Measurements from ENCODE around the gene GRAMD2B.
"Not testable (repeated sequence)": the region's sequence is repeated elsewhere in the genome, so short reads cannot be mapped to it uniquely, and the experiment has no call there.

GRAMD2B gene

DNA sequence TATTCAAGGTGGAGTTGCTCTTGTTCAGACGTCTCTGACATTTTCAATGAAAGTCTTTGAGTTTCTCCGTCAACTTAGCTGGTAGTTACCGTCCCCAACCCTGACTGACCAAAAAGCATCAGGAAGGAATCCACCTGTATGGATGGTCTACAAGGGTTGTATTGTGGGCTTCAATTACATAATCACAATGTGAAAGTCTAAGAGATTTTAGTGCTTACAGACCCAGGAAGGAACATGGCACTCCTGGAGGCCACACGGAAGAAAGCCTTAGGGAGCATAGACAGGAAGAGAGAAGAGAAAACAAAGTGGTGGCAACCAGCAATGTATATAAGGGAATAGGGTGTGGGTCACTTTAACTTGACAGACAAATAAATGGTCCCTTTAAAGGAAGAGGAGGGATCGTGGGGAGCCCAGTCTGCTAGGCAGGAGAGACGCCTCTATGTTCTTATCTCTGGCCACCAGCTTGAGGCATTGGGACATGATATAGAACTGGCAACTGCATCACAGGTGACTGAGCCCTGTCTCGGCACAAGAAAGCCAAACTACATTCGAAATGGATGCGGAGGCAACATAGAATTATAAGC is 91.4 kb downstream of the GRAMD2B start:
- DNase-seq = no peak

DNA sequence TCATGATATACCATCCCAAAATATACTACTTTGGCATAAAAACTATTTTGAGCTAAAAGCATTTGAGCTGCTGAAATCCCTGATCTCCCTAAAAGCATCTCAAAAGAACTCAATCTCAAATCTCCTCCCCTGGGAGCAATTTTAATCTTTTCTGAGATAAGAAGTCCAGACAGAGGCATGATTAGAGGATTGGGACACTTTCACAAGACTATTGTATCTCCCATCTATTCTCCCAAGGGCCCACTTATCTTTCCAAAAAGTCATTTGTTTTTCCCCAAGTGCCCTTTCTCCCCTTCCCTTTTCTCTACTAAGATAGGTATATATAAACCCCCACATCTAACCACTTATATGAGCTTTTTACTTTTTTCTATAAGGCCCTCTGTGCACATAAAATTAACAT is 92.1 kb downstream of the GRAMD2B start:
- no peak for DNase-seq

- no peak for DNase-seq
Measured at GRCh38 chr5:126516133-126516532, 92.9 kb downstream of the GRAMD2B start.

GRCh38 chr5:126516852-126517251 is 93.6 kb downstream of the GRAMD2B start:
- DNase-seq = no peak

DNA sequence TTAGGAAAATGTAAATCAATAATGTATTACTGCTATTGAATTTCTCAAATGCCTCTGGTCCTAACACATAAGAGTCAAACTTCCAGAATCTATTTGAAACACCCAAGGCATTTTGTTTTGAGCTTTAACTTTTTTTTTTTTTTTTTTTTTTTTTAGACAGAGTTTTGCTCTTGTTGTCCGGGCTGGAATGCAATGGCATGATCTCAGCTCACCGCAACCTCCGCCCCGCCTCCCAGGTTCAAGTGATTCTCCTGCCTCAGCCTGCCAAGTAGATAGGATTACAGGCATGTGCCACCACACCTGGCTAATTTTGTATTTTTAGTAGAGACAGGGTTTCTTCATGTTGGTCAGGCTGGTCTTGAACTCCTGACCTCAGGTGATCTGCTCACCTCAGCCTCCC is 96.0 kb downstream of the GRAMD2B start:
- DNase-seq = not testable (repeated sequence)

GRCh38 chr5:126519637-126520592 is 96.7 kb downstream of the GRAMD2B start:
- DNase-seq = no peak

DNA sequence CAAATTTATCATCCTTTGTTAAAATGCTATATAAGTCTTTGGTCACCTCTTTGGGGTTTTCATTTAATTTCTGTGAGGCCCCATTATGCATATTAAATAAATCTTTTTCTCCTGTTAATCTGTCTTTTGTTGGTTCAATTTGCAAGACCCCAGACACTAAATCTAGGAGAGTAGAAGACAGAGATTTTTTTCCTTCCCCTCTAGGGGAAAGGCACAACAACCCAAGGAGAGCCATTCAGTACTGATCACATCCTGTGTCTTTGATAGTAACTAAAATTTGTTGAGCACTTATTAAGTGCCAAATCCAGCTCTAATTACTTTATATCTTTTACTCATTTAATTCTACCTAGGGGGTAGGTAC is 97.4 kb downstream of the GRAMD2B start:
- DNase-seq = no peak

DNA sequence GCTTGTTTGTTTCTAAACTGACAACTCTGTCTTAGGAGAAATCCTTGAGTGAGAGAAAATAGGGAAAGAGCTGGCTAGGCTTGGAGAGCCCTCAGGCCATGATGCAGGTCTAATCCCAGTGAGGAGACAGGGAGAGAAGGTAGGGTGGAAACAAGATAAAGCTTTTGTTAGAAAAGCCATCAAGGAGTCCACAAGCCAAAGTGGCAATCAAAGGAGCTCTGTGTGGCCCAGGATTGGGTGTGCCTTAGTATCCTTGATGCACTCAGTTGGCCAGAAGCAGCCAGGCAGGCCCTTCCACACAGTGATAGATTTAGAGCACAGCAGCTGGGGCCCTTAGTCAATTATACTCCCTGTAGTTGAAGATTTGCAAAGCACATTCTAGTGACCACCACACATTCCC is 97.9 kb downstream of the GRAMD2B start:
- no peak for DNase-seq

DNA sequence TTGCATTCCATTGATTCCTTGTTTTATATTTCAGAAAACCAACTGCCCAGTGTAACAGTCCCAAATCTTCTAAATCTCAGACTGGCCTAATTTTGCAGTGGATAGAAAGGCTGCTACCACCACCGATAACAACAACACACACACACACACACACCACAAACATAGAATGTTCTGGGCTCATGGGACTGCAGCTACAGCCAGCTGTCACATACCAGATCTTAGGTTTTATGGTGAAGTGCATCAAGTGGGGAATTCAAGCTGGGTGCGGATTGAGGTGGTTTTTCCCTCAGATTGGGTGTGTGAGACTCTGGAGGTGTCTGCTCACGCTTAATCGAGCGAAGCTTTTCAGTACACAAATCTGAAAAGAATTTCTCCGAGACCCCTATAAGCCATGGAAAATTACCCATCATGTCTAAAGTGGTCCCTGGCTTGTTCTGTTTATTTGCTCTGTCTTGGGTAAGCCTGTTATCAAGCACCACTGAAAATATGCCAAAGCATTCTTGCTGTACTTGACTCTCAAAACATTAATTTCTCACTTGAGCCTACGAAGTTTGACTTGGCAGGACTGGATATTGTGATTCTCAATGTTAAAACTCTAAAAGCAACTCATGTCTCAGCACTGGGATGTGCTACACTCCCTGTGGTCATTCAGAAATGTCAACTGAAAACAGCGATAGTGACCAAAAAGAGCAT is 100.8 kb downstream of the GRAMD2B start:
- no peak for DNase-seq

GRCh38 chr5:126525630-126526245 is 102.5 kb downstream of the GRAMD2B start:
- DNase-seq = no peak

GRCh38 chr5:126526493-126526892 is 103.3 kb downstream of the GRAMD2B start:
- no peak for DNase-seq

DNA sequence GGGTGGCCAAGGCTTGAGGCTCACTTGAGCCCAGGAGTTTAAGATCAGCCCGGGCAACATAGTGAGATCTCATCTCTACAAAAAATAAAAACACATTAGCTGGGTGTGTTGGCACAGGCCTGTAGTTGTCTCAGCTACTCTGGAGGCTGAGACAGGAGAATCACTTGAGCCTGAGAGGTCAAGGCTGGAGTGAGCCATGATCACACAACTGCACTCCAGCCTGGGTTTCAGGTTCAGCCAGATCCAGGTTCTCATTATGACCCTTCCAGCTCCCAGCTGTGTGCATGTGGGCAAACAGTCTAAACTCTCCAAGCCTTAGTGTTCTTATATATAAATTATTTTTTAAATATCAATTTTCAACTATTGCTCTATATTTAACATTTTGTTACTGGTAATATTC is 103.9 kb downstream of the GRAMD2B start:
- DNase-seq = no peak

DNA sequence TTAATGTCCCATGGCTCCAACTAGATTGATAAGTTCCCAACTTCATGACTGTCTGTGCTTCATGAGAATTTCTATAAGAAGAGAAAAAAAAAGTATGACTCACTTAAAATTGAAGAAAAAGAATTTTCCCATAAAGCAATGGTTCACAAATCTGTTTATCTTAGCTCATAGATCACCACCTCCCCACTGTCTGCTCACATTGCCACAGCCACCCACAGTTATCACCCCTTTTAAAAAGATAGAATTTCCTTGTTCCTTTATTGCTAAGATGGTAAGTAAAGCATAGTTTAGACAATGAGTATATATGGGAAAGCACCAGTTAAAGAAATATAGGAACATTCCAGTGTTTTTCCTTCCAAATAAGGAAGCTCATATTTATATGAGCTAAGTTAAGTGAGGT is 104.7 kb downstream of the GRAMD2B start:
- no peak for DNase-seq

- no peak for DNase-seq
Measured at GRCh38 chr5:126531543-126532120, 108.4 kb downstream of the GRAMD2B start.

DNA sequence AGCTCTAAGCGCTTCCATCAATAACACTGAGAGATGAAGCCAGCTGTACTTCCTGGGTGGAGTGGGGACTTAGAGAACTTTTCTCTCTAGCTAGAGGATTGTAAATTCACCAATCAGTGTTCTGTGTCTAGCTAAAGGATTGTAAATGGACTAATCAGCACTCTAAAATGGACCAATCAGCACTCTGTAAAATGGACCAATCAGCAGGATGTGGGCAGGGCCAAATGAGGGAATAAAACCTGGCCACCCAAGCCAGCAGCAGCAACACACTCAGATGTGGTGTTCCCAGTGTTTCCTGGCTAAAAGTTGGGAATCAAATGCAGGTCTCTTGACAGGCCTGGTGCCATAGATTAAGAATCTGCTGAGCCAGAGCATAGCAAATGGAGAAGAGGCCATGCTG is 111.3 kb downstream of the GRAMD2B start:
- no peak for DNase-seq

- no peak for DNase-seq
Measured at GRCh38 chr5:126535856-126536545, 112.8 kb downstream of the GRAMD2B start.

GRCh38 chr5:126536874-126537273 is 113.7 kb downstream of the GRAMD2B start:
- DNase-seq = no peak

- DNase-seq = no peak
Measured at GRCh38 chr5:126538579-126538978, 115.4 kb downstream of the GRAMD2B start.

DNA sequence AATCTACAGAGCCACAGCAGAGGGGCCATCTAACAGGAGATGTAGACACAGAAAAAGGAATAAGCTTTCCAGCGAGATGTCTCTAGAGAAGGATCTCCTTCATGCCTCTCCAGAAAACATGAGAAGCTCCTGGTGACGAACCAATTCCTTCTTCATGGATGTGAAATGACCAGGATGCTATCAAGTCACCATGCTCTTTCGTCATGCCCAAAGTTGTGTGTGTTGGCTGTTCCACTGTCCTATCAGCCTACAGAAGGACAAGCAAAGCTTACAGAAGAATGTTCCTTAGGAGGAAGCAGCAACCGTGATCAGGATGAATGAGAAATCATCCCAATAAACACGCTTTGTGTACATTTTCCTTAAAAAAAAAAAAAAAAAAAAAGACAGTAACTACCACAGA is 117.4 kb downstream of the GRAMD2B start:
- DNase-seq = no peak

GRCh38 chr5:126542441-126542840 is 119.2 kb downstream of the GRAMD2B start:
- DNase-seq = no peak

GRCh38 chr5:126543009-126543408 is 119.8 kb downstream of the GRAMD2B start:
- no peak for DNase-seq

DNA sequence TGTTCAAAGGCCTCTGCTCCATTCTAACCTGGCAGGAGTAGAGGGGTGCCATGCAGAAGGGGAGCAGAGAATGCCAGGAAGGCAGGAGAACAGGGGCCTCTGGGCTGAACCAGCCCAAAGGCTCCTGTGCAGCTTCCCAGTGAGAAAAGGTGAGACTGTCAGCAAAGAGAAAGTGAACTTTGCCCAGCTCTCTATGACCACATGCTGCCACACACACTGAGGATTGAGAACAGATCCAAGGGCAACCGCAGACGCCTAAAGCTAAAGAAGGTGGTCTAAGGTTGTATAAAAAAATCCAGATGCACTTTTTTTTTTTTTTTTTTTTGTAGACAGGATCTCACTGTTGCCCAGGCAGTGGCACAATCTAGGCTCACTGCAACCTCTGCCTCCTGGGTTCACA is 120.5 kb downstream of the GRAMD2B start:
- DNase-seq = no peak

Data from activated CD4-positive, alpha-beta T cell treated with anti-CD3 and anti-CD28 coated beads, Interleukin-10, Interleukin-2, amounts not matched to agents 100 ng/mL and 50 ng/mL, durations not matched to agents 16 hours and 8 hours (primary cell).